K562 (cell line): ENCODE measurements around the gene REM2. TPM values are rescaled to one million over a fixed set of nuclear protein-coding genes. Genes with fewer than 3 reads are reported as not detected.
A peak's percentile ranks its signal among the peaks of the same experiment; 100 is the strongest.

Experiments
- GTF2A2 ChIP-seq: IDR thresholded peaks from 2 replicates; pipeline ENCODE4 v1.6.1; 2016; ENCODE audit warnings: mild to moderate bottlenecking, missing genetic modification characterization, missing compliant biosample characterization
- HBP1 ChIP-seq: fragments of 450-650 bp; formaldehyde crosslinking; IDR thresholded peaks from 2 replicates; pipeline ENCODE4 v1.4.0; 2022; ENCODE audit warnings: missing genetic modification characterization
- ID3 ChIP-seq, 2 experiments: fragments of 250-450 bp in 1 of 2; fragments of 450-650 bp in 1 of 2; sonication (Bioruptor Pico) in 1 of 2; IDR thresholded peaks; 2 replicates each; pipeline versions ENCODE4 v1.6.1 to v1.8.0; 2016 to 2021; ENCODE audit warnings: mild to moderate bottlenecking in 2 of 2, moderate library complexity in 2 of 2, missing compliant biosample characterization in 1 of 2, missing genetic modification characterization in 1 of 2
- KHSRP ChIP-seq: fragments of 450-650 bp; IDR thresholded peaks from 2 replicates; pipeline ENCODE4 v1.6.1; 2017
- LCOR ChIP-seq: sonication (generic); formaldehyde crosslinking; IDR thresholded peaks from 2 replicates; pipeline ENCODE4 v1.8.0; 2022; ENCODE audit warnings: mild to moderate bottlenecking, missing genetic modification reagents
- NBN ChIP-seq: fragments of 450-650 bp; IDR thresholded peaks from 2 replicates; pipeline ENCODE4 v1.6.1; 2016; ENCODE audit warnings: low read depth, mild to moderate bottlenecking
- SIX5 ChIP-seq, 2 experiments: IDR thresholded peaks; 2 replicates each; pipeline ENCODE4 v1.6.1; 2011; ENCODE audit warnings: low read length in 2 of 2, borderline replicate concordance in 1 of 2, low read depth in 1 of 2, mild to moderate bottlenecking in 1 of 2, moderate library complexity in 1 of 2; ENCODE audit not compliant: insufficient read depth in 1 of 2
- TOE1 ChIP-seq, 2 experiments: fragments of 450-650 bp in 1 of 2; sonication (generic) in 1 of 2; formaldehyde crosslinking in 1 of 2; IDR thresholded peaks; 2 replicates each; pipeline versions ENCODE4 v1.7.1 to v1.8.0; 2016 to 2022; ENCODE audit warnings: borderline replicate concordance in 2 of 2, mild to moderate bottlenecking in 2 of 2, antibody characterized with exemption in 1 of 2, inconsistent platforms in 1 of 2, low read depth in 1 of 2, missing genetic modification reagents in 1 of 2, moderate library complexity in 1 of 2
- ZBTB33 ChIP-seq: sonication (generic); formaldehyde crosslinking; IDR thresholded peaks from 2 replicates; pipeline ENCODE4 v1.8.1; 2023; ENCODE audit warnings: mild to moderate bottlenecking, missing genetic modification reagents
- ZNF224 ChIP-seq: sonication (generic); formaldehyde crosslinking; IDR thresholded peaks from 2 replicates; pipeline ENCODE4 v1.8.0; 2022; ENCODE audit warnings: mild to moderate bottlenecking, missing genetic modification reagents
- ZNF253 ChIP-seq: fragments of 250-450 bp; sonication (Bioruptor Pico); conservative IDR thresholded peaks from 2 replicates; pipeline ENCODE4 v1.6.1; 2021; ENCODE audit warnings: mild to moderate bottlenecking
- ZNF318 ChIP-seq, 2 experiments: fragments of 450-650 bp; IDR thresholded peaks; 2 replicates each; pipeline ENCODE4 v1.6.1; 2016; ENCODE audit warnings: mild to moderate bottlenecking in 2 of 2, borderline replicate concordance in 1 of 2, low read depth in 1 of 2, moderate library complexity in 1 of 2
- polyA plus RNA-seq, 8 experiments: library from polyadenylated mRNA; depleted of rRNA in 4 of 8; stranded (reverse) in 5 of 8; unstranded in 3 of 8; fragments of >200 nt; fragmentation: Nextera tagmentation in 2 of 8; fragmentation: Illumina TruSeq in 1 of 8; extraction: Ambion mirVana in 2 of 8; extraction: Trizol in 1 of 8; gene quantifications; 2 replicates each; pipeline versions ENCODE4 v1.2.1 to v1.2.3, GENCODE V29; 2011 to 2014; ENCODE audit warnings: inconsistent platforms in 1 of 8, missing spikeins in 1 of 8
- total RNA-seq, 7 experiments: library from RNA; depleted of rRNA in 6 of 7; stranded (reverse); fragments of >200 nt in 6 of 7; fragmentation: Illumina TruSeq in 2 of 7; extraction: Trizol in 2 of 7; gene quantifications; 2 replicates each; pipeline versions ENCODE4 v1.2.1 to v1.2.3, GENCODE V29; 2011 to 2021; ENCODE audit warnings: low replicate concordance in 1 of 7

The REM2 gene
- total and polyA plus RNA-seq, 9 of the 15 experiments (the other 6 are each of a cell fraction or from before 2014, with no cell fraction given), result 0.18 to 1.0 (median 0.38) TPM

- TF ChIP-seq ZNF318 (IDR thresholded peaks at IDR 0.05; ENCODE audit: borderline replicate concordance in 1 of 2, low read depth in 1 of 2) (no peak), ZBTB33 (CRISPR knock-in tag) (0 out of 2 replicates have a peak, but pooled peaks have one; percentile 26), ZNF253 (no peak), NBN (0 out of 2 replicates have a peak, but pooled peaks have one; percentile 42), HBP1 (no peak), SIX5 (IDR thresholded peaks at IDR 0.05; ENCODE audit: borderline replicate concordance in 1 of 2, insufficient read depth in 1 of 2, low read depth in 1 of 2, low read length in 2 of 2) (no peak), ID3 (CRISPR knock-in tag; IDR thresholded peaks at IDR 0.05) (no peak), ID3 (tag; IDR thresholded peaks at IDR 0.05) (no peak; the same call in 1 of the 2 replicates), GTF2A2 (tag) (no peak), TOE1 (IDR thresholded peaks at IDR 0.05; ENCODE audit: borderline replicate concordance) (no peak), TOE1 (CRISPR knock-in tag; IDR thresholded peaks at IDR 0.05; ENCODE audit: borderline replicate concordance, low read depth) (no peak), LCOR (peak; percentile 56; the same call in 1 of the 2 replicates), KHSRP (no peak), ZNF224 (CRISPR knock-in tag) (no peak)
Measured at GRCh38 chr14:22872033-22872832, 10.8 kb upstream of the REM2 start (continued).
